GM18517 (cell line): Measurements from ENCODE around the gene IGFL2.
"Not testable (repeated sequence)": the region's sequence is repeated elsewhere in the genome, so short reads cannot be mapped to it uniquely, and the experiment has no call there.

Experiments used
- ATAC-seq: cut with Tn5 transposase; IDR thresholded peaks from one replicate; pipeline ENCODE4 v1.9.1; 2021; ENCODE audit warnings: mild to moderate bottlenecking, moderate library complexity; ENCODE audit not compliant: unreplicated experiment

Gene IGFL2

GRCh38 chr19:46147791-46148288, at the start of gene IGFL2:
IGFL2 (plus strand) TSS chr19:46148238; CDS start chr19:46148279, 41 bp downstream.
- no peak for ATAC-seq

- no peak for ATAC-seq
These were observed 47.7 kb upstream of the IGFL2 start for GRCh38 chr19:46100344-46100743.

DNA sequence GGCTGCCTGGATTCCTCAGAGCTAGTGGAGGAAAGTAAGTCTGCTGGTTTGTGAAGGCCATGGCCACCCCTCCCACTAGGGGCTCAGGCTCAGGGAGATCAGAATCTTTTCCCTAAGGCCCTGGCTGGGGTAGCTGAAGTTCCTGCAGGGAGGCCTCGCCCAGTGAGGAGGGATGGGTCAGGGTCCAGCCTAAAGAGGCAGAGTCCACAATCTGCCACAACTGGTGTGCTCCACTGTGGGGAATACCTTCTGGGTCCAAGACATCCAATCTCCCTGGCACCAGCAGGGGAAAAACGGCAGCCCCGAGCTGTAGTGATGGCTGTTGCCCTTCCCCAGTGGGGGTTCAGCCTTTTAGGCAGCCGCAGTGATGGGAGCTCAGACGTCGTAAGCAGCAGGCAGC, 46.7 kb upstream of the IGFL2 start:
- ATAC-seq = no peak

GRCh38 chr19:46102333-46102732, 45.7 kb upstream of the IGFL2 start:
- not testable (repeated sequence) for ATAC-seq

DNA sequence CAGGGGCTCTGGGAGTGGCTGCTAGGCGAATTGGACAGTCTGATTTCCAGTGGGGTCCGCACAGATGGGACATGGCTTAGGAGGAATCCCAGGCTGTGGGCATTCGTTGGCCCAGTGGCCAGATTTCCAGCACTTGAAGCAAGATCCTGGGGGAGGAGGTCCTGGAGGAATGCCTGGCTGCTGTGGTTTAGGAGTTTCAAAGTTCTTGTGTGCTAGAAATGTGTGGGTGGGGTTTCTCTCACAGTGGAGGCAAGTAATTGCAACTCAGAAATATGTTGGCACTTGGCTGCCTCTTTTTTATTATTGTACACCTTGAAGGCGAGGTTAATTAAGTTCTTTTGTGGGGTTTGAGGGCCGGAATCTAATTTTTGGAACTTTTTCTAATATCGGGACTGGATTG, 40.7 kb upstream of the IGFL2 start:
- ATAC-seq = no peak

DNA sequence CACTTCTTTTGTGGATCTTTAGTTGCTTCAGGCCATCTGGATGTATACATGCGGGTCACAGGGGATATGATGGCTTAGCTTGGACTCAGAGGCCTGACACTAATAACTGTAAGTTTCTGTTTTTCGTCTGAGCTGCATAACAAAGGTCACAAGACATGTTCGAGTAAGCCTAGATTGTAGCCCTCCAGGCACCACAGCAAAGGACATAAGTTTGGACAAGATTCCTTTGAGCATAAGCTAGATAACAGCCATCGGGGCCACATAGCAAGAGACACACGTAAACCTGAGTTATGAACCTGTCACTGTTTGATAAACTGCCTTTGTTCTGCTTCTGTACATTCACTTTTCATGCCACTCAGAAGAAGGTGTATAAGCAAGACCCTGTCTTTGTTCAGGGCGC, 38.2 kb upstream of the IGFL2 start:
- ATAC-seq = no peak

DNA sequence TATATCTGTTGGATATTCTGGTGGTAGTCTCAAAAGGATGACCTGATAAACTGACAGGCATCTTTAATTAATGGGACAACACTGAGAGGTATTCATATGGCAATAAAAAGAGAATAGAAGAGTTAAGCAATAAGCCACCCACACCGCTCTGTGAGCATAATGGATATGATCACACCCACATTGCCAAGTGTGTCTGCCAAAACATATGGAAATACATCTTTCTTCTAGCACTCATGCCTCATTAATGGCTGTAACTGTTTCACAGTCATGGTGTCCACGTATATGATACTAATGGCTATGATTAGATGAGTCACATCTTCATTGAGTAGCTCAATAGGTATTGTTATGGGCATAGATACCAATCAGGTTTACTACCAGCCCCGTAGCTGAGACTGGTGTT, 36.7 kb upstream of the IGFL2 start:
- ATAC-seq = no peak

- ATAC-seq = no peak
These were observed 35.5 kb upstream of the IGFL2 start for GRCh38 chr19:46112527-46112926.

DNA sequence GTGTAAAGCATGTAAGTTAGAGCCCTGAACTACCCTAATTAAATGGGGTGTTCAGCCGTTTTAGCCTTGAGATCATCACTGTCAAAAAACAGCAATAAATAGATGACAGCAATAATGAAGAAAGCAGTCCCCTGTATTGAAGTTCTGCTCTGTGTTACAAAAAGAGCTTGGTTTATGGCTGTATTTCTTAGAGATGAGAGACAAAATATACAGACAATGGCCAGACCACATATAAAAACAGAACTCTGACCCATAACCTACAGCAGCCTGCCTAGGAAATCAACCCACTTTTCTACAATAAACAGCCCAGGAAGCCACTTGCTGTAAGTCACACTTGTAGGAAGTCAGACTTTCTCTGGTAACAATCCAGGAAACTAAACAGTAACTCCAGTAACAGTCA, 34.3 kb upstream of the IGFL2 start:
- ATAC-seq = no peak

DNA sequence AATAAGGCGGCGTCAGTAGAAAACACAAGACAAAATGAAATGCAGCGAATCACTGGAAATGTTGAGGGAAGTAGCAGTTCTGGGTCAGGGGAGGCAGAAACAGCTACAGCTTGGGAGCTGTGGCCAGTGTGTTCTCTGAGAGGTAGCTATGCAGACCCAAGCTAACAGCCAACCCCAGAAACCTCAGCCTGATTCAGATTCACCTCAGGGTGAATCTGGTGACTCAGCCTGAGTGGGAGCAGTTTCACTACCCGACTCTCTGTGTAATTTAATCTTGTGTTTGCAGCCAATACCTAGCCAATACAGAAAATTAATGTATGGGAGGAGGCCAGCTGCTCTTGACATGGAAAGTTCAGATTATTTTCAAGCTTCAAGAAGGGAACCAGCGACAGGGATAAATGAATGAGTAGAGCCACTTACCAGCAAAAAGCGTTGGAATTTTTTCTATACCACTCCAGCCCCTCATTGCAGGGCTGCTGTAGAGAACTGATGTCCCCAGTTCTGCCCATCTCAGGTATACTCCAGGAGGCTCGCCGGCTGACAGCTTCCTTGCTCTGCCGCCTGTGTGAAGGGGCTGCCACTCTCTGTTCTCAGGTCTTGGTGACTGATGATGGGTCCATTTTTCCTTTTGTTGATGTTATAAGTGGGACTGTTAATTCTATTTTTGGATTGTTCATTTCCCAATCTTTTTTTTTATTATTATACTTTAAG, 32.5 kb upstream of the IGFL2 start:
- ATAC-seq = no peak

- no peak for ATAC-seq
These were observed 31.9 kb upstream of the IGFL2 start for GRCh38 chr19:46116121-46116520.

DNA sequence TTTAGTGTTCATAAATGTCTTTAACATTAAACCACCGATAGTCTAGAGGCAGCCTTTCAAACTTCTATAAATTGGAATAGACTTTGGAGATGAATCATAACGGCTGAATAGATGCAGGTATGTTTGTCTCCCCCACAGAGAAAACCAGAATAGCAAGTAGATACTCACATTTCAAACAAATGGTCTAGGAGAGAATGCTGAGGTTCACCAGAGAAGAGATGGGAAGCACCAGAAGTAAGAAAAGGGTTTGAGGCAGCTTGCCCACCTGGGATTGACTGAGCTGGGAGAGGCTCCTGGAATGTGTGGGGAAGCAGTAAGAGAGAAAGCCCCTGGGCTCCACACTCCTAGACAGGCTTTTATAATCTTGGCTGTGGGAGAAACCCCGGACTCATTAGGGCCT, 29.9 kb upstream of the IGFL2 start:
- ATAC-seq = no peak

- ATAC-seq = no peak
These were observed 23.4 kb upstream of the IGFL2 start, which contains the start of gene IGFL3 for GRCh38 chr19:46124638-46125115. IGFL3 (minus strand) TSS chr19:46124688; CDS start chr19:46124649, 39 bp downstream.

- no peak for ATAC-seq
These were observed 22.6 kb upstream of the IGFL2 start for GRCh38 chr19:46125447-46125846.

DNA sequence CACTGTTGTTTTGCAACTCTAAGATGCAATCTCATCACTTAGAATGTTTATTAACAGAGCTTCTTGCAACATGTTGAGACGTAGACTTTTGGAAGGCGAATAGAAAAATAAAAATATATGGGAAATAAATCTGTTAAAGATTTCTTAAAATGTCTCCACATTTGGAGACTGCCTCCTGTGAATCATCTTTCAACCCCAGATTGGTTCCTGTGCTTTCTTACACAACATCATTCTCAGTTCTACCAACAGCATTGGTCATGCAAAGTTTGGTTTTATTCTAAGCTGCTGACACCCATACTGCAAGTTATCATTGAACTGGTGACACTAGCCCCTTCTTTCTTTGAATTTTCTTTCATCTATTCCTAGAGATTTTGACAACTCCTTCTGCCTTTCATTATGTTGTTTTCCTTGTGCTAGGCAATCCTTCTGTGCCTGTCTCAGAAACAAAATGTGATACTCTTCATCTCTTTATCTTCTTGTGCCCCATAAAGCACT, 21.9 kb upstream of the IGFL2 start:
- ATAC-seq = no peak

- ATAC-seq = no peak
These were observed 16.4 kb upstream of the IGFL2 start for GRCh38 chr19:46131485-46132143.

DNA sequence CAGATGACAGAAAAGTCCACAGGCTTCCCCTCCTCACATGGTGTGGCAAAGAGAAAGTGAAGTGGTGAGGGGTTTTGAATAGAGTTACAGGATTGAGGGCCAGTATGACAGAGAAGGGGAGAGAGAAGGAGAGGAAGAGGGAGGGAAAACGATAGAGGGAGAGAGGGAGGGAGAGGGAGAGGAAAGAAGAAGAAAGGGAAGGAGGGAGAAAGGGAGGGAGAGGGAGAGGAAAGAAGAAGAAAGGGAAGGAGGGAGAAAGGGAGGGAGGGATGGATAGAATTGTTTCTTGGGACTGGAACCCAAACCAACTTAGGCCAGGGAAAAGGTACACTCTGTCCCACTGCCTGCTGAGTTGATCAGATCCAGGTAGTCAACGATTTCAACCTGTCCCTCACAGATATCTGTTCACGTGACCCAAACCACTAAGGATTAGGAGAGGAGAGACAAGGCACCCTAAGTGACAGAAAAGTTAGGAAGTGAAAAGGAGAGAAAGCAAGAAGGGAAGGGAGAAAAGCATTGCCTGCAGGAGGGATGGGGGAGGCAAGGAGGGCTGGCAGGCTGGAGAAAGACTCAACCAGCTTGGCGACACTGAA, 15.4 kb upstream of the IGFL2 start:
- ATAC-seq = no peak

GRCh38 chr19:46133101-46133627, 14.9 kb upstream of the IGFL2 start:
- ATAC-seq = no peak

GRCh38 chr19:46133777-46134241, 14.2 kb upstream of the IGFL2 start:
- no peak for ATAC-seq

GRCh38 chr19:46134527-46134926, 13.5 kb upstream of the IGFL2 start:
- ATAC-seq = no peak

DNA sequence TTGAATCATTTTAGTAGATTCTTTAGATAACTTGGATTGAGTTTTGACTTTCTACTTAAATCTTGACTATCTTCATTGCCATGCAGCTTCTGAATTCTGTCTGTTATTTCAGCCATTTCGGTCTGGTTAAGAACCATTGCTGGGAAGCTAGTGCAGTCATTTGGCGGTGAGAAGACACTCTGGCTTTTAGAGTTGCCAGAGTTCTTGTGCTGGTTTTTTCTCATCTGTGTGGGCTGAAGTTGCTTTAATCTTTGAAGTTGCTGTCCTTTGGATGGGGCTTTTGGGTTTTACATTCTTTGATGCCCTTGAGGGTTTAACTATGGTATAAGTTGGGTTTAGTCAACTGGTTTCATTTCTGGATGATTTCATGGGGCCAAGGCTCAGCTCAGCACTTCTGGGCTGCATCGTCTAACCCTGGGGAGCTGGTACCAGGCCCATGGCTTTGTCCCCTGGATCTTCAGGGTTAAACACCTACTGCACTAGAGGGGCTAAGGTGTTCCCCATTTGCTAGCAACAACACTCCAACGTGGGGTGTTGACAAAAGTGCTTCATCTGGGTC, 10.0 kb upstream of the IGFL2 start:
- ATAC-seq = no peak
